Aorta (tissue), 5 donors: ENCODE data around the gene GADD45G. TPM values are rescaled to one million over a fixed set of nuclear protein-coding genes. Genes with fewer than 3 reads are reported as not detected.

Source experiments
- ATAC-seq: fragments of 200-7000 bp; cut with Tn5 transposase; one replicate; pipeline ENCODE4 v1.9.1; 2022; ENCODE audit warnings: moderate library complexity; ENCODE audit not compliant: low FRiP score
- DNase-seq, 2 donors: peaks; one replicate each; pipeline ENCODE4 v3.0.0-alpha.2; 2020
- H3K27ac ChIP-seq, 2 donors: one replicate each; pipeline ENCODE4 v1.5.1; 2013; ENCODE audit warnings: low read length in 2 of 2, mild to moderate bottlenecking in 2 of 2, moderate library complexity in 2 of 2, control low read depth in 1 of 2, inconsistent platforms in 1 of 2, low read depth in 1 of 2
- H3K27me3 ChIP-seq, 2 donors: one replicate each; pipeline ENCODE4 v1.6.1; 2013; ENCODE audit warnings: control low read depth in 1 of 2, low read length in 1 of 2, mild to moderate bottlenecking in 1 of 2, moderate library complexity in 1 of 2; ENCODE audit not compliant: insufficient read depth in 2 of 2, control insufficient read depth in 1 of 2
- H3K36me3 ChIP-seq, 2 donors: one replicate each; pipeline ENCODE4 v1.6.1; 2013; ENCODE audit warnings: control low read depth in 1 of 2, low read length in 1 of 2, mild to moderate bottlenecking in 1 of 2; ENCODE audit not compliant: insufficient read depth in 2 of 2, control insufficient read depth in 1 of 2
- H3K4me1 ChIP-seq, 2 donors: one replicate each; pipeline ENCODE4 v1.6.1; 2013; ENCODE audit warnings: low read length in 2 of 2, control low read depth in 1 of 2, mild to moderate bottlenecking in 1 of 2, moderate library complexity in 1 of 2; ENCODE audit not compliant: insufficient read depth in 2 of 2, control insufficient read depth in 1 of 2
- H3K4me3 ChIP-seq, 2 donors: one replicate each; pipeline ENCODE4 v1.5.1; 2013; ENCODE audit warnings: low read length in 2 of 2, control low read depth in 1 of 2, mild to moderate bottlenecking in 1 of 2
- H3K9me3 ChIP-seq: one replicate; pipeline ENCODE4 v1.6.1; 2013; ENCODE audit warnings: mild to moderate bottlenecking, low read length; ENCODE audit not compliant: control insufficient read depth
- WGBS, 2 donors: extraction: QIAGEN DNeasy Blood & Tissue Kit; methylation state at CpG; one replicate each; pipeline ENCODE4 v1.1.7; 2013; 5-methylcytosine and 5-hydroxymethylcytosine counted together
- intact Hi-C, 2 donors: fragments of 100-400 bp; cut with DNase I; formaldehyde crosslinking; loops; one replicate each; pipeline versions ENCODE4 v1.14.2 to v1.15.0; 2022
- polyA plus RNA-seq, 2 donors: library from polyadenylated mRNA; stranded (reverse); fragments of 200-250 nt; gene quantifications; one replicate each; pipeline ENCODE4 v1.2.3, GENCODE V29; 2013
- total RNA-seq, 2 donors: library from RNA; stranded (reverse); fragmentation: NEBNext Ultra II Directional; extraction: Animal tissue kit (Norgen Biotek cat#: 25700); gene quantifications; one replicate each; pipeline ENCODE4 v1.2.1, GENCODE V29; 2021
- donor health status: healthy with polysubstance abuse.
- donor health status: Bipolar disorder and iron deficiency.
- donor health status: DM: no; HTN: no; CAD: no.
- donor health status: DM: no; HTN: no; CAD: no.
- donor health status: DM: yes; HTN: yes; CAD: no.

GADD45G gene
- total and polyA plus RNA-seq, 4 donors, result 4.5 to 30.4 (median 6.4) TPM

DNA sequence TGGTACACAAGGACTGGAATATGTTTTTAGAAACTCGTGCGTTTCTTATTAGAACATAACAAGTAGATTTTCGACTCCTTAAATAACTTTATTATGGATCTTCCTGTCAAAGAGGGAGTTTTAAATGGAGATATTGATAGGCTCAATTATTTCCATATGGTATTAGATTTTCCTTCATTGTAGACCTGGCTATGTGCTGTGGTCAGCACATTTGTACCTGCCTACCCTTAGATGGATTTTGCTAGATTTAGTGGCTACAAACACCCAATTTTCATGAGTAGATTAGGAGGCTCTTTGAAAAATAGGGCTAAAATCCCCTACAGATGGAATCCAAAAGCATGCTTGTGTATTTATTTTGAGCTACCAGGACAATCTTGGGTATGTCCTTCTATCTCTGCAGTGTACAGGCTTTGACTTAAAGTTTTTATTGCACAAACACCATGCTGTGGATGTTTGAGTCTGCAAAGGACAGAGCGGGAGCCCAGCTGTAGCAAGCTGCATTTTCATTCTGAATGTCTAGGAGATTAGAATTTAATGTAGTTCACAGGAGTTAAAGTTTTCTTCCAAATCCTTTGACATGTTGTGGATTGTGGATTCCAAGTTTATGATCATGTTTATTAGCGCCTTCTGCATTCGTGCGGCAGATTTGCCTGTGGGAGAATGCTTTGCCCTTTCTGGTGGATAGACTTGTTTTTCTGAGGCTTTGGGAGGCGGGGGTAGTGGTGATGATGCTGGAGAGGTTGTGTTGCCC, 41.6 kb downstream of the GADD45G start:
- ATAC-seq, result no peak
- peak in 1 of 2 donors; percentile 5 for DNase-seq
- H3K4me3 ChIP-seq, result no peak overlapping the region
- no peaks in the 10 kb centered on the region for H3K9me3 ChIP-seq
- no peaks in the 10 kb centered on the region for H3K27me3 ChIP-seq
- H3K36me3 ChIP-seq, result no peaks in the 10 kb centered on the region
- intact Hi-C loops, result no loop called here
- 94 to 96% methylated on average over 8 of the region's 8 CpGs for WGBS, 2 donors
- H3K27ac ChIP-seq, result no peak overlapping the region
- H3K4me1 ChIP-seq, result no peaks in the 10 kb centered on the region

DNA sequence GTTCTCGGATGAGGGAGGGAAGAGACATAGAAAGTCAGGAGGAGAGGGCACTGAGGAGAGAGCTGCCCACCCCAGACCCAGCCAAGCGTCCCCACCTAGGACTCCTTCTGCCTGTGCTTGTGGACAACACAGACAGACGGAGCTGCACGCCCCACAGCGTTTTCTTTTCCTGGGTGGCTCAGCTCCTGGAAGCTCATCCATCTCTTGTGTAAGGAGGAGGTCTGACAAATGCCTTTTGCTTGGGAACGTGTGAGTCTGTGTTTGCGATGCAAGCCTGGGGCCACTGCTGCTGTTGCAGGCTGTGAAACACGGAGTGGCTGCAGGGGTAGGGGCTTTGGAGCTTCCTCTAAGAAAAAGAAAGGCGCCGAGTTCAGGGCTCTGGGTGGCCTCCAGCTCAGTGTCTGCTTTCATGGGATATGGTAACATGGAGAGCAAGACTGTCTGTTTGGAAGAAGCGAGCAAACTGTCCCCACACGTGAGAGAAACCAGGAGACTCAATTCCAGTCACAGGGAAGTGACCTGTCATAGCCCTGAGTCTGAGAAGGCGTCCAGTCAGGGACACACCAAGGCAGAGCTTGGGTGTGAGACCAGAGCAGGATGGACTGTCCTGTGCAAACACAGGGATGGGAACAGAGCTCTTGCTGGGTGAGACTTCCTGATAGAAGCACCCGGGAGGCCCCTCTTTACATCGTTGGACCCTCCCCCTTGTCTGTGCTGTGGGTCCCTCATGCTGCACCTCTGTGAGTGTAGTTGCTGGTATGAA, 42.7 kb downstream of the GADD45G start:
- Histone ChIP-seq H3K9me3 (no peaks in the 10 kb centered on the region), H3K27ac (no peak overlapping the region), H3K36me3 (no peaks in the 10 kb centered on the region), H3K27me3 (no peaks in the 10 kb centered on the region), H3K4me3 (no peak overlapping the region), H3K4me1 (no peaks in the 10 kb centered on the region)
- intact Hi-C loops, result no loop called here
- WGBS, 2 donors, result 74 to 77% methylated on average over 15 of the region's 15 CpGs
- peak in 1 of 2 donors; percentile 27 for DNase-seq
- no peak for ATAC-seq

DNA sequence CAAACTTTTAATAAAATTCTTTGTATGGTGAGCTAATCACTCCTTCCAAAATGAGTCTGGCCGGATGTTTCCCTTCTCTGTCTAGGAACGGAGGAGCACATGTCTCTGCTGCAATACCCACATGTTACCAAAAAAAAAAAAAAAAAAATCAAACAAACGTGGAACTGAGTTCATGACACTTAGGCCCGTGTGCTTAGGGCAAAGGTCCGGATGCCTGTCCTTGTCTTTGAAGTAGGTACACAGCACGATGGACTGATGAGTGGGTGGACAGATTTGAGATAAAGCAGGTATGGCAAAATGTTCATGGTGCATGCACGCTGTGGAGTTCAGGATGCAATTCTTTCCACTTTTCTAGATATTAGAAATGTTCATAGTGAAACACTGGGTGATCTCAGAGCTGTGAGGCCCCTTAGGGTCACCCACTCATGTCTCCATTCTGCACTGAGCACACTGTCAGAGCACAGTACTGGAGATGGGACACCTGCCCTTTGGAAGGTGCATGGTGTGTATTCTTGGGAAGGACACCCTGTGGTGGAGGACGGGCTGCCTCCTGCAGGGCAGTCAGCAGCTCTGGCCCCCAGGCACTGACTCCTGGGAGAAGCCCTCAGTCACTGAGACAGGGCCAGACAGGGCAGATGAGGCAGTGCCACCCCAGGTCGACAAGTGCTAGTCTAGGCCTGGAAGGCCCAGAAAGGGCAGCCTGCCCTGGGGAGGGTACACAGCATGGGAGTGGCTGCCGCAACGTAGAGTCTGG, 43.6 kb downstream of the GADD45G start:
- Histone ChIP-seq H3K9me3 (no peaks in the 10 kb centered on the region), H3K4me3 (no peak overlapping the region), H3K4me1 (no peaks in the 10 kb centered on the region), H3K27ac (no peak overlapping the region), H3K36me3 (no peaks in the 10 kb centered on the region), H3K27me3 (no peaks in the 10 kb centered on the region)
- ATAC-seq (no peak), DNase-seq (peak in 1 of 2 donors; percentile 66)
- intact Hi-C loops, result no loop called here
- WGBS, 2 donors, result 86 to 89% methylated on average over 11 of the region's 11 CpGs

DNA sequence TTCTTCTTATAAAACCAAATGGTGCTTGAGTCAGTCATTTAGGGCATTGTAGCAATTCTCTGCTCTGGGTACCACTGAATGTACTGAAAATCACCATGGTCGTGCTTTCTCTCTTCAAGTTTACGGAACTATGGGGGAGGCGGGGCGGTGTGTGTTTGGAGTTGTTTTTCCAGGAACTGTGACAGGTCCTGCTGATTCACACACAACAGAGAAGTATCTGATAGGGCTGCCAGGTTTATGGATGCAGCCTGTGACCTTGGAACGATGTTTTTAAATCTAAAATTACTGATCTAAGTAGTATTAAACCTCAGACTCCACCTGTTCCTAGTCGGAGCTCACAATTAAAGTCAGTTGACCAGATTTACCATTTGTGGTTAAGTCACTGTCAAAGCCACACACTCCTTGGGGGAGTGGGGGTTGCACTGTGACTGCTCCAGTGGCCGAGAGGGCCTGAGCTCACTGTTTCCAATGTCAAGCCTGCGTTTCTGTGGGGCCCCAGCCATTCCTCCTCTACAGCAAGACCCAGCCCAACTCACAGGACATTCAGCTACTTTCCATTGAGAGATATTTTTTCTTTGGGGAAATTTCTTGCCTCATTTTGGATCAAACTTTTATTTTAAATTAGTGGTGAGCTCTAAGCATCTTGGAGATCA, 44.4 kb downstream of the GADD45G start:
- H3K9me3 ChIP-seq, result no peaks in the 10 kb centered on the region
- DNase-seq (no peak), ATAC-seq (no peak)
- no peak overlapping the region for H3K27ac ChIP-seq
- no peaks in the 10 kb centered on the region for H3K36me3 ChIP-seq
- 93 to 98% methylated on average over 8 of the region's 8 CpGs for WGBS, 2 donors
- intact Hi-C loops, result no loop called here
- H3K27me3 ChIP-seq, result no peaks in the 10 kb centered on the region
- H3K4me3 ChIP-seq, result no peak overlapping the region
- no peaks in the 10 kb centered on the region for H3K4me1 ChIP-seq

DNA sequence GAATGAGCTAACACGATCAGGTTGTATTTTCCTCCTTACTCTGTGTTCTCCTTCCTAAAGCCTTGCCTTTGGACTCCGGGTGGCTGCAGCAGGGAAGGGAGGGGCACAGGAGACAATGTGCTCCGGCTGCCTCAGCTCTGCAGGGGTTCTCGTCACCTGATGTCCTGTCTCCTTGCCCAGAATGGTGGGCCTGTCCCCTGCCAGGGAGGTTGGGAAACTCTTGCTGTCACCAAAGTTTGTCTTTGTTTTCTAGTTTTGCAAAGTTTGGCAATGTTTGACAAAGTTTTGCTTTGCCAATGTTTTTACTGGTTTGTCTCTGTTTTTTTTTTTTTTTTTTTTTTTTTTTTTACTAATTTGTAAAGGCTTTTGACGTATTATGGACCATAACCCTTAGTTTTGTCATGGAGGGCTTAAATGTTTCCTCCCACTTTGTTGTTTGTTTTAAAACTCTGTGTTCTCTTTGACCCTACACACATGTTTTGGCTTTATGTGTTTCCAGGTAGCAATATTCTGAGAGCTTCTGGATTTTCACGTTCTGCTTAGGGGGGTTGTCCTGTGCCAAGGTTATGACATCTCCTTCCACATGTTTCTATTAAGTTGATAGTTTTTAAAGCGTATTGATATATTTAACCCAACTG, 49.3 kb downstream of the GADD45G start:
- Histone ChIP-seq H3K9me3 (no peaks in the 10 kb centered on the region), H3K36me3 (no peaks in the 10 kb centered on the region), H3K4me3 (no peak overlapping the region), H3K4me1 (no peaks in the 10 kb centered on the region), H3K27ac (no peak overlapping the region), H3K27me3 (no peaks in the 10 kb centered on the region)
- intact Hi-C loops, result no loop called here
- WGBS, 2 donors, result 76 to 81% methylated on average over 7 of the region's 7 CpGs
- ATAC-seq (no peak), DNase-seq (no peak)

DNA sequence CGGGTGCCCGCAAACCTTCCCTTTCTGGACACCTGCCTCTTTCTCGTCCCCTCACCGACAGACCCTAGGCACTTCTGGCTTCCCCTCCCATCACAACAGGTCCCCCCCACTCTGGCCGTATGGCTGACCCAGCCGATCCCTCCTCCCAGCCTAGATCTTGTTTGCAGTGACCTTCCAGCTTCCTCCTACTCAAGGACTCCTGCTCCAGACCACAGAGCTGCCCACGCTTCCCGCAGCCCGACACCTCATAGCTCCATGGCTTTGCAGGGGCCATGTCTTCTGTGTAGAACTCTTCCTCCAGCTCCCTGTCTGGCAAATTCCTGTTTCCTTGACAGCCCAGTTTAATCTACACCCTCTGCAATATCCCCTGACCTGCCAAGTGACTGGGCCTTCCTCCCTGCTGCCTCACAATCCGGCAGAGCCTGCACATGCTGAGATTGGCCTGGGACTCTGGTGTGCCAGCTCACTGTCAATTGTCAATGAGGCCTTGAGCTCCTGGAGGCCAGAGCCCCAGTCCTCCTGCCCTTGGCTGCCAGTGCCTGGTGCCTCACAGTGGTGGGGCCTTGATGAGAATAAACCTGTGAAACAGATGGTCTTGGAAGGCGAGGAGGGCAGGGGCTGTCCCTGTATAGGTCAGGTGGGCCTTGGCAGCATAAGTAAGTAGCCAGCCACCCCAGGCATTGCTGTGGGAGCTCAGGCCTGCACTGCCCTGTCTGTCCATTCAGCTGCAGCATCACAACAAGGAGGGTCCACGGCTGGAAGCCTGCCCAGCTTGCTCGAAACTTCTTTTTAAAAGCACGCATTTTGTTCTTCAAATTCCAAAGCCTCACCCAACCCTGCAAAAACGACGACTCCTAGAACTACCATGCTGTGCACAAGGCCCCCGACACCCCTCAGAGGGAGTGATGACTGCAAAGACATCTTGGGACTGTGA, 50.5 kb downstream of the GADD45G start:
- Histone ChIP-seq H3K27me3 (no peaks in the 10 kb centered on the region), H3K9me3 (no peaks in the 10 kb centered on the region), H3K4me3 (no peak overlapping the region), H3K27ac (no peak overlapping the region), H3K4me1 (no peaks in the 10 kb centered on the region), H3K36me3 (no peaks in the 10 kb centered on the region)
- no peak for ATAC-seq
- intact Hi-C loops, result no loop called here
- WGBS, 2 donors, result 92 to 94% methylated on average over 17 of the region's 17 CpGs
- no peak for DNase-seq
